PC-3 (cell line): ENCODE results near the gene GTF3C6.

Experiments used
- CTCF ChIP-seq: fragments of 300-600 bp; sonication (generic); conservative IDR thresholded peaks from 2 replicates; pipeline ENCODE4 v1.5.1; 2017; ENCODE audit warnings: antibody characterized with exemption, low read depth, mild to moderate bottlenecking, low read length
- EZH2 ChIP-seq: fragments of 300-600 bp; sonication (generic); IDR thresholded peaks from one replicate; pipeline ENCODE4 v1.6.1; 2017; ENCODE audit warnings: antibody characterized with exemption, mild to moderate bottlenecking, low read length; ENCODE audit not compliant: unreplicated experiment
- EZH2phosphoT487 ChIP-seq: fragments of 300-600 bp; sonication (generic); IDR thresholded peaks from 2 replicates; pipeline ENCODE4 v1.6.1; 2018; ENCODE audit warnings: mild to moderate bottlenecking, antibody characterized with exemption, low read length, borderline replicate concordance

GRCh38 chr6:111012143-111012452, 53.6 kb downstream of the GTF3C6 start:
- TF ChIP-seq EZH2phosphoT487 (no peak), CTCF (no peak), EZH2 (no peak)
